H1 (cell line): ENCODE results near the gene TYSND1. TPM values are rescaled to one million over a fixed set of nuclear protein-coding genes. Genes with fewer than 3 reads are reported as not detected.

Experiments used
- CTCF ChIA-PET: fragments of 300-600 bp; sonication (Branson Sonifier 250); formaldehyde crosslinking; loops from one replicate; lab custom pipeline; 2021; ENCODE audit not compliant: partially characterized antibody; lab: Charles Lee
- POLR2A ChIA-PET: fragments of 300-600 bp; sonication (Branson Sonifier 250); formaldehyde crosslinking; loops from one replicate; lab custom pipeline; 2021; ENCODE audit warnings: inconsistent platforms; ENCODE audit not compliant: partially characterized antibody; lab: Charles Lee
- DNase-seq, 2 experiments: peaks; one replicate each; pipeline versions ENCODE4 v3.0.0 to v3.0.0-alpha.2; 2010 to 2022; ENCODE audit warnings: low spot score in 2 of 2, low read depth in 1 of 2, mixed read lengths in 1 of 2
- FAIRE-seq: peaks from 2 replicates; lab custom pipeline; 2011; peaks lifted over from hg19 to GRCh38; lab: Jason Lieb, UNC
- H2AFZ ChIP-seq: 2 replicates; pipeline ENCODE4 v1.8.1; 2012; ENCODE audit warnings: low read length, inconsistent platforms
- H2AK5ac ChIP-seq: 2 replicates; pipeline ENCODE4 v1.6.1; 2013; ENCODE audit warnings: low read depth, low read length
- H2BK120ac ChIP-seq: replicated peaks from 2 replicates; pipeline ENCODE3; 2013; ENCODE audit warnings: low read depth, low read length, inconsistent platforms
- H2BK12ac ChIP-seq: 2 replicates; pipeline ENCODE4 v1.6.1; 2013; ENCODE audit warnings: low read depth, low read length
- H2BK15ac ChIP-seq: 2 replicates; pipeline ENCODE4 v1.6.1; 2013; ENCODE audit warnings: low read length
- H2BK20ac ChIP-seq: 2 replicates; pipeline ENCODE4 v1.6.1; 2013; ENCODE audit warnings: low read length
- H2BK5ac ChIP-seq: 2 replicates; pipeline ENCODE4 v1.6.1; 2013; ENCODE audit warnings: low read depth, low read length
- H3K14ac ChIP-seq: 2 replicates; pipeline ENCODE4 v1.6.1; 2013; ENCODE audit warnings: inconsistent platforms; ENCODE audit not compliant: insufficient read length
- H3K18ac ChIP-seq: 2 replicates; pipeline ENCODE4 v1.6.1; 2013; ENCODE audit warnings: low read length; ENCODE audit errors: extremely low read depth
- H3K23ac ChIP-seq: 2 replicates; pipeline ENCODE4 v1.6.1; 2013; ENCODE audit warnings: inconsistent platforms; ENCODE audit not compliant: insufficient read length
- H3K23me2 ChIP-seq: 2 replicates; pipeline ENCODE4 v1.6.1; 2013; ENCODE audit warnings: low read depth, low read length
- H3K27ac ChIP-seq: 2 replicates; pipeline ENCODE4 v1.6.1; 2011; ENCODE audit warnings: low read depth, low read length, inconsistent platforms
- H3K27me3 ChIP-seq, 4 experiments: replicated peaks in 1 of 4; 1 replicate in 1 of 4; 2 replicates in 3 of 4; pipeline versions ENCODE4 v1.6.1 to v1.8.1; 2011 to 2013; ENCODE audit warnings: low read length in 3 of 4, mild to moderate bottlenecking in 3 of 4, inconsistent platforms in 2 of 4, mixed read lengths in 2 of 4, moderate library complexity in 1 of 4; ENCODE audit not compliant: control insufficient read depth in 3 of 4, insufficient read depth in 3 of 4; ENCODE audit errors: extremely low read depth in 1 of 4
- H3K36me3 ChIP-seq, 4 experiments: 2 replicates each; pipeline versions ENCODE4 v1.6.1 to v1.8.1; 2011 to 2013; ENCODE audit warnings: mild to moderate bottlenecking in 4 of 4, low read length in 3 of 4, moderate library complexity in 2 of 4, control low read depth in 1 of 4, inconsistent platforms in 1 of 4; ENCODE audit not compliant: insufficient read depth in 4 of 4, control insufficient read depth in 2 of 4
- H3K4ac ChIP-seq: replicated peaks from 2 replicates; pipeline ENCODE3; 2013; ENCODE audit warnings: low read length, low read depth, mixed read lengths, inconsistent platforms; ENCODE audit not compliant: insufficient read length
- H3K4me1 ChIP-seq, 4 experiments: replicated peaks in 1 of 4; 1 replicate in 1 of 4; 2 replicates in 3 of 4; pipeline versions ENCODE4 v1.6.1 to v1.8.1; 2011 to 2013; ENCODE audit warnings: low read length in 3 of 4, inconsistent platforms in 2 of 4, mixed read lengths in 1 of 4; ENCODE audit not compliant: insufficient read depth in 4 of 4, control insufficient read depth in 3 of 4
- H3K4me2 ChIP-seq, 2 experiments: 2 replicates each; pipeline versions ENCODE4 v1.6.1 to v1.8.1; 2011 to 2013; ENCODE audit warnings: low read depth in 2 of 2, low read length in 2 of 2, control low read depth in 1 of 2, inconsistent platforms in 1 of 2, mild to moderate bottlenecking in 1 of 2; ENCODE audit not compliant: insufficient read depth in 1 of 2
- H3K4me3 ChIP-seq, 4 experiments: fragments of 200-600, 300-600 bp in 1 of 4; sonication (generic), shearing (Covaris generic), sonication (Bioruptor Twin) in 1 of 4; 2 replicates each; pipeline versions ENCODE4 v1.5.1 to v1.8.1; 2011 to 2016; ENCODE audit warnings: low read length in 4 of 4, low read depth in 3 of 4, control low read depth in 2 of 4, inconsistent platforms in 2 of 4, mild to moderate bottlenecking in 2 of 4, mixed read lengths in 1 of 4, moderate library complexity in 1 of 4; ENCODE audit not compliant: insufficient read depth in 2 of 4; ENCODE audit errors: extremely low read depth in 1 of 4
- H3K56ac ChIP-seq: replicated peaks from 2 replicates; pipeline ENCODE3; 2013; ENCODE audit warnings: low read depth, mild to moderate bottlenecking, mixed read lengths, low read length, inconsistent platforms; ENCODE audit not compliant: insufficient read length
- H3K79me1 ChIP-seq: 2 replicates; pipeline ENCODE4 v1.6.1; 2013; ENCODE audit warnings: low read depth, low read length, control low read depth
- H3K79me2 ChIP-seq, 2 experiments: 2 replicates each; pipeline versions ENCODE4 v1.6.1 to v1.8.1; 2012 to 2013; ENCODE audit warnings: low read length in 2 of 2, mild to moderate bottlenecking in 2 of 2, inconsistent platforms in 1 of 2; ENCODE audit not compliant: insufficient read depth in 2 of 2, control insufficient read depth in 1 of 2
- H3K9ac ChIP-seq, 4 experiments: replicated peaks in 1 of 4; 1 replicate in 1 of 4; 2 replicates in 3 of 4; pipeline versions ENCODE4 v1.6.1 to v1.8.1; 2011 to 2013; ENCODE audit warnings: low read depth in 3 of 4, low read length in 3 of 4, control low read depth in 2 of 4, mild to moderate bottlenecking in 2 of 4, moderate library complexity in 2 of 4, inconsistent platforms in 1 of 4; ENCODE audit errors: extremely low read depth in 1 of 4
- H3K9me3 ChIP-seq, 2 experiments: 2 replicates each; pipeline versions ENCODE4 v1.6.1 to v1.8.1; 2012 to 2013; ENCODE audit warnings: mild to moderate bottlenecking in 2 of 2, moderate library complexity in 2 of 2, control low read depth in 1 of 2, inconsistent platforms in 1 of 2, low read depth in 1 of 2, low read length in 1 of 2, mixed read lengths in 1 of 2; ENCODE audit not compliant: insufficient read depth in 2 of 2
- H4K20me1 ChIP-seq, 2 experiments: replicated peaks in 1 of 2; 2 replicates each; pipeline versions ENCODE3 to v1.8.1; 2011 to 2013; ENCODE audit warnings: inconsistent platforms in 2 of 2, low read length in 2 of 2, mild to moderate bottlenecking in 1 of 2; ENCODE audit not compliant: insufficient read depth in 2 of 2, control insufficient read depth in 1 of 2
- H4K5ac ChIP-seq: 2 replicates; pipeline ENCODE4 v1.6.1; 2013; ENCODE audit warnings: low read length, low read depth, mixed read lengths, inconsistent platforms; ENCODE audit not compliant: insufficient read length
- H4K8ac ChIP-seq: 2 replicates; pipeline ENCODE4 v1.8.0; 2013; ENCODE audit warnings: mild to moderate bottlenecking, moderate library complexity, low read length, inconsistent platforms; ENCODE audit not compliant: insufficient read depth; ENCODE audit errors: extremely low read depth
- H4K91ac ChIP-seq: replicated peaks from 2 replicates; pipeline ENCODE3; 2013; ENCODE audit warnings: low read length, mixed read lengths, inconsistent platforms; ENCODE audit not compliant: insufficient read length
- CEBPB ChIP-seq: IDR thresholded peaks from 2 replicates; pipeline ENCODE4 v1.6.1; 2012; ENCODE audit warnings: low read depth, low read length
- CHD1 ChIP-seq: IDR thresholded peaks from 2 replicates; pipeline ENCODE4 v1.6.1; 2012; ENCODE audit warnings: low read depth, low read length, improper control_type of control experiment
- HDAC6 ChIP-seq: IDR thresholded peaks from one replicate; pipeline ENCODE4 v1.7.1; 2012; ENCODE audit warnings: low read depth, mild to moderate bottlenecking, inconsistent platforms, low read length, moderate library complexity
- KDM4A ChIP-seq: IDR thresholded peaks from one replicate; pipeline ENCODE4 v1.7.1; 2012; ENCODE audit warnings: low read depth, mild to moderate bottlenecking, moderate library complexity, low read length, inconsistent platforms; ENCODE audit not compliant: severe bottlenecking
- MAFK ChIP-seq: IDR thresholded peaks from 2 replicates; pipeline ENCODE4 v1.6.1; 2012; ENCODE audit warnings: low read depth, mild to moderate bottlenecking, improper control_type of control experiment, low read length
- NANOG ChIP-seq: IDR thresholded peaks from 2 replicates; pipeline ENCODE4 v1.6.1; 2011; ENCODE audit warnings: low read length, low read depth, mild to moderate bottlenecking, inconsistent platforms; ENCODE audit not compliant: insufficient read depth, poor library complexity, severe bottlenecking
- PHF8 ChIP-seq: fragments of 200-600 bp; sonication (generic); conservative IDR thresholded peaks from 2 replicates; pipeline ENCODE4 v1.7.1; 2012; ENCODE audit warnings: low read depth, mild to moderate bottlenecking, inconsistent platforms, low read length, moderate library complexity
- POLR2A ChIP-seq, 2 experiments: IDR thresholded peaks; 1 replicate in 1 of 2; 2 replicates in 1 of 2; pipeline ENCODE4 v1.6.1; 2011; ENCODE audit warnings: low read depth in 2 of 2, low read length in 2 of 2, mild to moderate bottlenecking in 2 of 2; ENCODE audit errors: control extremely low read depth in 1 of 2
- RNF2 ChIP-seq: fragments of 200-900, 300-1000 bp; sonication (generic); IDR thresholded peaks from 2 replicates; pipeline ENCODE4 v1.7.1; 2016; ENCODE audit warnings: borderline replicate concordance, low read depth, mild to moderate bottlenecking, antibody characterized with exemption, low read length; ENCODE audit not compliant: poor library complexity, severe bottlenecking; ENCODE audit errors: missing control alignments
- SIX5 ChIP-seq: IDR thresholded peaks from 2 replicates; pipeline ENCODE4 v1.6.1; 2011; ENCODE audit warnings: mild to moderate bottlenecking, low read depth, low read length
- SP2 ChIP-seq: IDR thresholded peaks from 2 replicates; pipeline ENCODE4 v1.6.1; 2012; ENCODE audit warnings: mild to moderate bottlenecking, low read length, inconsistent platforms
- WGBS, 2 experiments: shearing (Covaris generic) in 1 of 2; methylation state at CpG; one replicate each; pipeline versions ENCODE4 v1.1.6 to v1.1.7; 2013 to 2015; ENCODE audit warnings: low lambda C conversion rate in 2 of 2, mixed read lengths in 2 of 2, inconsistent platforms in 1 of 2, low coverage in 1 of 2, missing lambda C conversion rate in 1 of 2; ENCODE audit not compliant: insufficient replicate concordance in 2 of 2, insufficient coverage in 1 of 2, insufficient read length in 1 of 2; ENCODE audit errors: extremely low coverage in 1 of 2, missing lambda C conversion rate in 1 of 2; 5-methylcytosine and 5-hydroxymethylcytosine counted together
- polyA plus RNA-seq, 7 experiments: library from polyadenylated mRNA; depleted of rRNA in 3 of 7; stranded (reverse) in 5 of 7; unstranded in 2 of 7; fragments of >200 nt in 5 of 7; fragments of 200-250 nt in 2 of 7; gene quantifications; 1 replicate in 5 of 7; 2 replicates in 1 of 7; 4 replicates in 1 of 7; pipeline versions ENCODE4 v1.2.1 to v1.2.3, GENCODE V29; 2011 to 2013; ENCODE audit warnings: missing spikeins in 2 of 7, mixed read lengths in 2 of 7
- total RNA-seq: library from RNA; stranded (reverse); fragmentation: NEBNext Ultra II Directional; extraction: Animal tissue kit (Norgen Biotek cat#: 25700); gene quantifications from 2 replicates; pipeline ENCODE4 v1.2.1, GENCODE V29; 2021

Gene TYSND1
- total and polyA plus RNA-seq, 2 of the 8 experiments (the other 6 are each of a cell fraction or from before 2014, with no cell fraction given): 11.9 to 15.0 TPM

GRCh38 chr10:70144372-70145110, 2.0 kb downstream of the TYSND1 start:
- CTCF ChIA-PET: interaction anchor here (0.6 to 10.4 kb wide), 14 partner anchors 9 to 1087 kb away, joined by 3 to 123 read pairs (median 3); partner anchors contain the start of genes AIFM2 and SAR1A
- FAIRE-seq (no peak), DNase-seq (peak in 1 of 2 experiments; percentile 38)
- Histone ChIP-seq H3K27me3 (peaks cover 0 to 8% (median 4%) of the 10 kb centered on the region in 4 experiments; a peak in 3 of 7 replicates), H3K4me2 (peak overlapping the region; percentile 76 to 92), H4K8ac (no peak overlapping the region), H3K27ac (no peak overlapping the region), H2BK12ac (no peak overlapping the region), H3K79me1 (peaks cover 3% of the 10 kb centered on the region; the same call in 1 of the 2 replicates), H2AK5ac (no peak overlapping the region), H2BK5ac (no peak overlapping the region), H4K91ac (no peak overlapping the region), H3K4ac (no peak overlapping the region), H3K4me3 (peak overlapping the region in 3 of 4 experiments; percentile 51 to 70 (median 54); a peak in 3 of 8 replicates), H3K56ac (no peak overlapping the region), H3K23ac (no peak overlapping the region), H3K9ac (no peak overlapping the region; a peak in 1 of 7 replicates)
- 83% methylated on average over 18 of the region's 18 CpGs; no CpG with 5 or more reads in 1 of the 2 experiments for WGBS, 2 experiments
- TF ChIP-seq CHD1 (no peak), POLR2A (IDR thresholded peaks at IDR 0.05; ENCODE audit: control extremely low read depth in 1 of 2, low read depth in 2 of 2, low read length in 2 of 2) (no peak), SP2 (no peak), SIX5 (no peak), KDM4A (no peak), HDAC6 (no peak), PHF8 (no peak), RNF2 (no peak), MAFK (no peak), NANOG (no peak), CEBPB (no peak)
- TF ChIP-seq, all 59 proteins: peak for 0
- H2AFZ ChIP-seq: no peak overlapping the region
- POLR2A ChIA-PET: interaction anchor here (0.8 to 3.2 kb wide), 5 partner anchors 10 to 37 kb away, joined by 3 to 31 read pairs (median 5); partner anchors contain the start of genes AIFM2 and SAR1A
- H3K18ac ChIP-seq: no peak overlapping the region
- H3K14ac ChIP-seq: no peak overlapping the region
- H3K9me3 ChIP-seq: no peaks in the 10 kb centered on the region
- H2BK20ac ChIP-seq: no peak overlapping the region
- H4K5ac ChIP-seq: no peak overlapping the region
- H3K36me3 ChIP-seq: no peaks in the 10 kb centered on the region
- no peaks in the 10 kb centered on the region; a peak in 1 of 4 replicates for H3K79me2 ChIP-seq
- H2BK15ac ChIP-seq: no peak overlapping the region
- no peak overlapping the region for H2BK120ac ChIP-seq
- H4K20me1 ChIP-seq: peaks cover 3 to 5% of the 10 kb centered on the region in 2 experiments
- peaks cover 12% of the 10 kb centered on the region for H3K23me2 ChIP-seq
- H3K4me1 ChIP-seq: peaks cover 3 to 9% (median 6%) of the 10 kb centered on the region in 4 experiments; a peak in 3 of 7 replicates
